HG03060 (cell line): ENCODE measurements around the gene MNS1.
"Not testable (repeated sequence)": the region's sequence is repeated elsewhere in the genome, so short reads cannot be mapped to it uniquely, and the experiment has no call there.

Experiments
- ATAC-seq: cut with Tn5 transposase; IDR thresholded peaks from one replicate; pipeline ENCODE4 v1.9.1; 2021; ENCODE audit warnings: low read depth, moderate number of reproducible peaks; ENCODE audit not compliant: unreplicated experiment

Gene MNS1

GRCh38 chr15:56464893-56465520, at the start of gene MNS1:
Gene MNS1, minus strand, starts transcription at chr15:56465137. Its CDS starts 165 bp downstream, at chr15:56464972.
- ATAC-seq: peak; percentile 98

DNA sequence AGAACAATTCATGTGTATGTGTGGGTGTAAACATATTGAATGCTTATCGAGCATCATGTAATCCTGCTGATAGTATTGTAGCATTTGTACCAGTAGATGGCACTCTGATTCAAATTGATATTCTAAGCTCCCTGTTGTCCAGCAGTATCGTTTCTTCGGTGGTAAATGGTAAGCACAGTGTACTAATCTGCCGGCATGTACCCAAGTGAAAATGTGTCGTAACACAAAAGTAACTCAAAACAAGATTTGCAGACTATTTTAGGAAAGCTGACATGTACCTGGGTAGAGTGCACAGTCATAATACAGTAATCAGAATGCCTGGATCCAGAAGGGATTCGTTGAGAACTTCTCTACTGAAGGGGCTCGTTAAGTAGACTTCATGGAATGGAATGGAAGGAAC, 31.7 kb upstream of the MNS1 start:
- ATAC-seq: no peak

DNA sequence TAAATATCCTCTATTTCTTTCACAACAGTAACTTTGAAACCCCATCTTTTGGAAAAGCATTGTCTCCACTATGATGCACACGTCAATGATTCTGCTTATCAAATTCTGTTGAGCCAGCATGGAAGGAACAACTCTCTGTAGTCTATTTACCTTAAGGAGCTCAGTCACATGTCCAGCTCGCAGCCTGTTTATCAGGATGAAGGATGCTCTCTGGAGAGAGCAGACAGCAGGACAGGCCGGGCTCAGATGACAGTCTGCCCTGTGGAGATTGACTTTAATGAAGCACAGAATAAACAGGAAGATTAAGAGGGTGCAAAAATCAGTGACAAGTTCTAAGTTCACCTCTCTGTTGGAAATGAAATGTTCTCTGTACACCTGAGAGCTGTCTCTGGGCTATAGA, 30.6 kb upstream of the MNS1 start:
- no peak for ATAC-seq

- no peak for ATAC-seq
Observed at GRCh38 chr15:56495053-56495452, 30.1 kb upstream of the MNS1 start.

- no peak for ATAC-seq
Observed at GRCh38 chr15:56492791-56493555, 28.0 kb upstream of the MNS1 start.

DNA sequence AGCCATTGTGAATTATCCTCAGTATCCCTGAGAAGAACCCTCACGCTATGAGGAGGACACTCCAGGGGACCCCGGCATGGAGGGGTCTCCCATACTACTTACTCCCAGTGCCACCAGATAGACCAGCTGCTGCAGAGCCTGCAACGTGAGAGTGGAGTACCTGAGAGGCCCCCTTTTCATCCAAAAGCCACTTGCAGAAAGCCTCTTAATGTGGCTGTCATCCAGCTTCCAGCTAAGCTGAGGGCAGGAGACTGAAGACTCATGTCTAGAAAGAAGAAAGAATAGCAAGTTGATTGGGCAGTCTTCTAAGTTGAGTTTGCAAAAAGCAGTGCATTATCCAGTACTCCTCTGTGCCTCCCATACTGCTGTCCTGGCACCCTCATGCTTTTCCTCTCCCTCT, 27.3 kb upstream of the MNS1 start:
- no peak for ATAC-seq

GRCh38 chr15:56491110-56491722, 26.3 kb upstream of the MNS1 start:
- ATAC-seq: no peak

DNA sequence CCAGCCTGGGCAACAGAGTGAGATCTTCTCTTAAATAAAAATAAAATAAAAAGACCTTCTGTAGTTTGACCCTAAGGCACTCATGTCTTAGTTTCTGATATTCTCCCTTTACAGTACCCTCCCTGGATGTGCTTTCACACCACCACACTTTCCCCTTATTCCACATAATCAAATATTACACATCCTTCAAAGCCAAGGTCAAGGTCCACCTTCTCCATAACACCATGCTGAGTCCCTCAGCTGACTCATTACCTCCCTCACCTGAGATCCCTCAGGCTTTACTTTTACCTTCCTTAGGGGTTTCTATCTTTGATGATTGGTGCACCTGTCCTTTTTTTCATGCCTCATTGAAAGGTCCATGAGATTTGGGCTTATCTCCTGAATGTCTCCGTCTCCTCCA, 25.5 kb upstream of the MNS1 start:
- no peak for ATAC-seq

DNA sequence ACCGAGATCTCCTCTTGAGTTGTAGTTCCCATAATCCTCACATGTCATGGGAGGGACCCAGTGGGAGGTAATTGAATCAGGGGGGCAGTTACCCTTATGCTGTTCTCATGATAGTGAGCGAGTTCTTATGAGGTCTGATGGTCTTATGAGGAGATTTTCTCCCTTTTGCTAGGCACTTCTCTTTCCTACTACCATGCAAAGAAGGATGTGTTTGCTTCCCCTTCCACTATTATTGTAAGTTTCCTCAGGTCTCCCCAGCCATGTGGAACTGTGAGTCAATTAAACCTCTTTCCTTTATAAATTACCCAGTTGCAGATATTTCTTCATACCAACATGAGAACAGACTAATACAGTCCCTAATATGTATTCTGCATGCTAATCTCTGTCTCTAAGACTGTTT, 21.3 kb upstream of the MNS1 start:
- ATAC-seq: not testable (repeated sequence)

DNA sequence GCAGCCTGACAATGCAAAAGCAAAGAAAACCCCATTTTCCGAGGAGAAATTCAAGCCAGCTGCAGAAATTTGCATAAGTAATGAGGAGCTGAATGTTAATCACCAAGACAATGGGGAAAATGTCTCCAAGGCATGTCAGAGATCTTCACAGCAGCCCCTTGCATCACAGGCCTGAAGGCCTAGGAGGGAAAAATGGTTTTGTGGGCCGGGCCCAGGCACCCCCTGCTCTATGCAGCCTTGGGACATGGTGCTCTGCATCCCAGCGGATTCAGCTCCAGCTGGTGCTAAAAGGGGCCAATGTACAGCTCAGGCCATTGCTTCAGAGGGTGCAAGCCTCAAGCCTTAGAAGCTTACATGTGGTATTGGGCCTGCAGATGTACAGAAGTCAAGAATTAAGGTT, 20.5 kb upstream of the MNS1 start:
- ATAC-seq: not testable (repeated sequence)

- no peak for ATAC-seq
Observed at GRCh38 chr15:56484287-56484686, 19.4 kb upstream of the MNS1 start.

- ATAC-seq: no peak
Observed at GRCh38 chr15:56475351-56475750, 10.4 kb upstream of the MNS1 start.

DNA sequence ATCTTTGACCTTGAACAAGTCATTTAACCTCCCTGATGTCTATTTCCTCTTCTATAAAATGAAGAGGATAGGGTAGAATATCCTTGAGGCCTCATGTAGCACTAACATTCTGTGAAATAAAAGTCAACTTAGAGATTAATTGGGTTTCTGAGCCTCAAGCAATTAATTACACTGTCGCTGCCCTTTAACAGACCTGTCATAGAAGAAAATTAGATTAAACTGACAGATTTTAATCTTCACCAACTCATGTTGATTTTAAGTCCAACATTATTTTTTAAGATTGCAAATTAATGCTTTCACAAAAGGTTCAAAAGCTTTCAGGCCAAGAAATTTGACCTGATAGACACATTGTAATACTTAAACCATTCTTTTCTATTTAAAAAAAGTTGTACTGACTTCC, 8.1 kb upstream of the MNS1 start:
- no peak for ATAC-seq

DNA sequence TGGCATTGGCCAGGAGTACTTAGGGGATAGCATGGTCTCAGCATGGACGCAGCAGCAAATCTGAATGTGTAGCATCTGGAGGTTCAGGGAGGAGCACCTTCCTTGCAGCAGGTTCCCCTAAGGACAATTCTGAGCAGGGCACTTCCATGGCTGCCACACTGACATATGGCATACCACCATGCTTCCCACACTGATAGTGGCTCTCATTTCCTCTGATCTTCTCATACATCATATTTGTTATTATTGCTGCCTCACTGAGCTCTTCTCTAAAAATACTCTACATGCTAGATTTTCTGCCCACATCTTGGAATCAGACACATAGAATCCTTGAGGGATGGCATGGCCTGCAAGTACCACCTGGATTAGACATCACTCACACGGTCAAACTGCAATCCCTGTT, 7.3 kb upstream of the MNS1 start:
- no peak for ATAC-seq

GRCh38 chr15:56471440-56472069, 6.6 kb upstream of the MNS1 start:
- no peak for ATAC-seq

DNA sequence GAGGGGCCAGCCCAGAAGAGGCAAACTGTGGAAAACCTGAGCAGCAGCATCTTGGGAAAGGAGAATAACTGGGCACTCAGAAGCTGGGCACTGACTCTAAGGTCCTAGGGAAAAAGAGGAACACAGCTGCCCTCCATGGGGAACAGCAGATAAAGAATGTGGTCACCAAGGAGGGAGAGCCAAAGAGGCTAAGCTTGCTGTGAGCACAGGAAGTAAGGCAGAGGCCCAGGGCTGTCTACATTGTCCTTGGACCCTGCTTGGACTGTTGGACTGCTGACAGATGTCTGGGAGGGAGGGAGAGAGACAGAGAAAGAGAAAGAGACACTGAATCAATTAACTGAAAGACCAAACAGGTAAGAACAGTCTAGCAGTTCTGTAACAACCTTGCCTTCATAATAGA, 4.5 kb upstream of the MNS1 start:
- no peak for ATAC-seq

- ATAC-seq: no peak
Observed at GRCh38 chr15:56468401-56468800, 3.5 kb upstream of the MNS1 start.

GRCh38 chr15:56467616-56468015, 2.7 kb upstream of the MNS1 start:
- ATAC-seq: no peak

DNA sequence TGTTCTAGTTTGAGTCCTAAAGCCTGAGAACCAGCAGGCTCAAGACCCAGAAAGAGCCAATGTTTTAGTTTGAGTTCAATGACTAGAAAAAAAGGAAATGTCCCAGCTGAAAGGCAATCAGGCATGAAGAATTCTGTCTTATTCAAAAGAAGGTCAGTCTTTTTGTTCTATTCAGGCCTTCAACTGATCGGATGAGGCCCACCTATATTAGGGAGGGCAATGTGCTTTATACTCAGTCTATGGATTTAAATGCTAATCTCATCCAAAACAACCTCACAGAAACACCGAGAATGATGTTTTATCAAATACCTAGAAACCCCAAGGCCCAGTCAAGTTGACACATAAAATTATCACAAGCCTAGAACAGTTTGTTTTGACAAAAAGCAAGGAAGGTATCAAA, 4.0 kb downstream of the MNS1 start:
- no peak for ATAC-seq

DNA sequence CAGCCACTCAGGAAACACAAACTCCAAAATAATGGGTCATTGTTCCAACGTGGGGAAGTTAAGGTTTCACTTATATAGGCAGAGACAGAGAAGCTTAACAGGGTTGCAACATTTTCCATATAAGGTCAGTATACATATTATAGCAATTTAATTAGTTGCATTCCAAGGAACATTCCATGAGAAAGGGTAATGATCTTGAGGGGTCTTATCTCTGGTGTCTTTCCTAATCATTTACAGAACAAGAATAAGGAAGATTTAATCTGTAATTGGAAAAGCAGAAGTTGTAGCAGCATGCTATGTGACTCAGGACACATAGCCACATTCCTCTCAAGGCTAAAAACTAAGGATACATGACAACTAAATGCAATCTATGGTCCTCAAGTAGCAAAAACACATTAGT, 4.9 kb downstream of the MNS1 start:
- ATAC-seq: no peak

GRCh38 chr15:56459096-56459495, 5.8 kb downstream of the MNS1 start:
- ATAC-seq: no peak
